GM12878 (cell line): ENCODE results near the gene S1PR2. TPM values are rescaled to one million over a fixed set of nuclear protein-coding genes. Genes with fewer than 3 reads are reported as not detected.

Experiments
- ATAC-seq: fragments of 200-7000 bp; cut with Tn5 transposase; 3 replicates; pipeline ENCODE4 v1.9.1; 2020; ENCODE audit warnings: mild to moderate bottlenecking, moderate library complexity
- BruUV-seq: library from RNA; stranded (reverse); fragments of 400-500 nt; replicated peaks from 2 replicates; lab custom pipeline; 2021; lab: Mats Ljungman, UMichigan
- CTCF ChIA-PET: fragments of 300-600 bp; sonication (Branson Sonifier 250); formaldehyde crosslinking; extraction: SDS; loops from one replicate; lab custom pipeline; 2021; ENCODE audit warnings: inconsistent platforms; lab: Yijun Ruan, JAX
- POLR2A ChIA-PET: fragments of 350-600 bp; formaldehyde crosslinking; extraction: SDS; loops from one replicate; lab custom pipeline; 2021; ENCODE audit warnings: inconsistent platforms; lab: Charles Lee
- RAD21 ChIA-PET: fragments of 300-600 bp; sonication (Branson Sonifier 250); formaldehyde crosslinking; loops from one replicate; lab custom pipeline; 2023; ENCODE audit warnings: antibody characterized with exemption; ENCODE audit not compliant: unreplicated experiment; lab: Charles Lee
- SMC1A ChIA-PET: fragments of 300-600 bp; sonication (Branson Sonifier 250); formaldehyde crosslinking; loops from one replicate; lab custom pipeline; 2023; ENCODE audit not compliant: unreplicated experiment, uncharacterized antibody; lab: Charles Lee
- DNase-seq: peaks from one replicate; pipeline ENCODE4 v3.0.0-alpha.2; 2011; ENCODE audit warnings: low read depth, low spot score
- FAIRE-seq: peaks from 3 replicates; lab custom pipeline; 2011; peaks lifted over from hg19 to GRCh38; lab: Jason Lieb, UNC
- H2AFZ ChIP-seq: 2 replicates; pipeline ENCODE4 v1.6.0; 2011; ENCODE audit warnings: low read depth, low read length, control low read depth; ENCODE audit not compliant: control insufficient read depth
- H3K27ac ChIP-seq: 2 replicates; pipeline ENCODE4 v1.5.1; 2011; ENCODE audit warnings: control low read depth; ENCODE audit not compliant: control insufficient read depth, insufficient read depth
- H3K27me3 ChIP-seq, 2 experiments: replicated peaks in 1 of 2; 2 replicates each; pipeline versions ENCODE4 v1.6.0 to v1.6.1; 2011; ENCODE audit warnings: low read length in 1 of 2; ENCODE audit not compliant: control insufficient read depth in 2 of 2, insufficient read depth in 2 of 2
- H3K36me3 ChIP-seq, 2 experiments: 2 replicates each; pipeline ENCODE4 v1.5.1; 2011; ENCODE audit warnings: low read length in 1 of 2; ENCODE audit not compliant: control insufficient read depth in 2 of 2, insufficient read depth in 2 of 2
- H3K4me1 ChIP-seq: 2 replicates; pipeline ENCODE4 v1.6.1; 2011; ENCODE audit warnings: mild to moderate bottlenecking, low read length, moderate library complexity, mixed read lengths; ENCODE audit not compliant: control insufficient read depth, insufficient read depth
- H3K4me2 ChIP-seq: 2 replicates; pipeline ENCODE4 v1.6.0; 2011; ENCODE audit warnings: control low read depth; ENCODE audit not compliant: control insufficient read depth, insufficient read depth
- H3K4me3 ChIP-seq: fragments of 200-600 bp; sonication (generic); 2 replicates; pipeline ENCODE4 v1.5.1; 2016
- H3K79me2 ChIP-seq: 2 replicates; pipeline ENCODE4 v1.6.0; 2011; ENCODE audit warnings: low read length; ENCODE audit not compliant: control insufficient read depth, insufficient read depth
- H3K9ac ChIP-seq: 2 replicates; pipeline ENCODE4 v1.8.0; 2011; ENCODE audit warnings: low read length, control low read depth, mixed read lengths; ENCODE audit not compliant: control insufficient read depth, insufficient read depth
- H3K9me3 ChIP-seq: replicated peaks from 3 replicates; pipeline ENCODE4 v1.5.1; 2011; ENCODE audit warnings: mild to moderate bottlenecking, low read length; ENCODE audit not compliant: control insufficient read depth, insufficient read depth
- H4K20me1 ChIP-seq: 2 replicates; pipeline ENCODE4 v1.6.0; 2011; ENCODE audit not compliant: control insufficient read depth, insufficient read depth
- DPF2 ChIP-seq: fragments of 450-650 bp; IDR thresholded peaks from 2 replicates; pipeline ENCODE4 v1.6.1; 2017; ENCODE audit warnings: mild to moderate bottlenecking
- LARP7 ChIP-seq: fragments of 450-650 bp; IDR thresholded peaks from 2 replicates; pipeline ENCODE4 v1.6.1; 2017; ENCODE audit warnings: mild to moderate bottlenecking
- SPI1 ChIP-seq: IDR thresholded peaks from 2 replicates; pipeline ENCODE4 v1.6.1; 2011; ENCODE audit warnings: low read depth, mild to moderate bottlenecking, low read length, moderate library complexity, borderline replicate concordance; ENCODE audit not compliant: insufficient read depth
- SREBF1 ChIP-seq: IDR thresholded peaks from 2 replicates; pipeline ENCODE4 v1.6.1; 2012; ENCODE audit warnings: mild to moderate bottlenecking, low read length
- WGBS: methylation state at CpG from one replicate; pipeline ENCODE4 v1.1.6; 2016; ENCODE audit warnings: low lambda C conversion rate; ENCODE audit not compliant: insufficient replicate concordance, insufficient coverage; ENCODE audit errors: missing lambda C conversion rate; 5-methylcytosine and 5-hydroxymethylcytosine counted together
- in situ Hi-C: fragments of 300-500 bp; cut with MboI; formaldehyde crosslinking; loops from 9 replicates; pipeline ENCODE4 v1.14.3; 2018; ENCODE audit warnings: mixed read lengths
- intact Hi-C: fragments of 100-400 bp; cut with micrococcal nuclease; formaldehyde crosslinking; loops from one replicate; pipeline ENCODE4 v1.14.2; 2022; ENCODE audit not compliant: unreplicated experiment
- polyA plus RNA-seq, 11 experiments: library from polyadenylated mRNA; depleted of rRNA in 4 of 11; unstranded in 6 of 11; stranded (reverse) in 5 of 11; fragments of >200 nt; fragmentation: Nextera tagmentation in 4 of 11; fragmentation: Illumina TruSeq in 1 of 11; extraction: Ambion mirVana in 4 of 11; extraction: Trizol in 1 of 11; gene quantifications; 1 replicate in 1 of 11; 2 replicates in 10 of 11; pipeline versions ENCODE4 v1.2.1 to v1.2.3, GENCODE V29; 2011 to 2016; ENCODE audit warnings: inconsistent platforms in 2 of 11, missing spikeins in 2 of 11, low read depth in 1 of 11
- total RNA-seq, 4 experiments: library from RNA; depleted of rRNA in 3 of 4; stranded (reverse); fragments of >200 nt in 3 of 4; fragmentation: Illumina TruSeq in 1 of 4; extraction: Trizol in 1 of 4; gene quantifications; 2 replicates each; pipeline versions ENCODE4 v1.2.1 to v1.2.3, GENCODE V29; 2013 to 2021

Gene S1PR2
- total and polyA plus RNA-seq, 10 of the 15 experiments (the other 5 are each of a cell fraction or from before 2014, with no cell fraction given), result 4.9 to 26.8 (median 11.6) TPM

DNA sequence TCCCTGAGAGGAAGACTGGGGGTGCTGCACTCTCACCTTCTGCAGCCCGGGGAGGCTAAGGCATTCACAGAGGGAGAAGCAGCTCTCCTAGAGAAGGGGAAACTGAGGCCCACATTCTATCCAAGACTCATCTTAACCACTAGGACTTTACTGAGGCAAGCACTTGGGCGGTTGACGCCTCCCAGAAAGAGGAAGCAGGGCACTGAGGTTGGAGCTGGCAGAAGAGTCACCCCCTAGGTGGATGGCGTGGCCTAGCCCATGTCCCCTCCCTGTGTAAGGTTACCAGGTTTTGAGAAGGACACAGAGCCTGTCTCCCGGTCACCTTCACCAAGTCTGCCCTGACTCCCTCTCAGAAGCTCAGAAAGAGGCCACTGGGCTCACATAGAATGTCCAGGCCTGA is 2.7 kb downstream of the S1PR2 start:
- Histone ChIP-seq H3K79me2 (peaks cover 57% of the 10 kb centered on the region), H3K27me3 (no peaks in the 10 kb centered on the region), H3K9me3 (no peaks in the 10 kb centered on the region; the same call in 2 of the 3 replicates), H3K36me3 (peaks cover 5 to 11% of the 10 kb centered on the region in 2 experiments; a peak in 3 of 4 replicates), H2AFZ (no peak overlapping the region), H3K4me2 (peak overlapping the region; percentile 48), H3K4me3 (peak overlapping the region; percentile 90), H4K20me1 (no peaks in the 10 kb centered on the region), H3K4me1 (peaks cover 32% of the 10 kb centered on the region), H3K27ac (peak overlapping the region; percentile 58), H3K9ac (peak overlapping the region; percentile 60)
- CTCF ChIA-PET, result interaction anchor here (0.6 to 9.8 kb wide), 17 partner anchors 9 to 162 kb away, joined by 3 to 148 read pairs (median 4); partner anchors contain the start of genes ICAM1 and MRPL4
- SMC1A ChIA-PET, result interaction anchor here (1.0 to 8.8 kb wide), 6 partner anchors 18 to 159 kb away, joined by 3 to 78 read pairs (median 6); partner anchors contain the start of gene DNMT1
- TF ChIP-seq DPF2 (0 out of 2 replicates have a peak, but pooled peaks have one; percentile 43), LARP7 (peak; percentile 46; the same call in 1 of the 2 replicates), SREBF1 (no peak), SPI1 (peak; percentile 50; the same call in 1 of the 2 replicates)
- no peak for FAIRE-seq
- intact Hi-C loops, result no loop called here
- BruUV-seq, result no TSS peak
- no peak for DNase-seq
- peak; percentile 25 for ATAC-seq
- POLR2A ChIA-PET, result interaction anchor here (0.6 to 2.5 kb wide), 8 partner anchors 8 to 347 kb away, joined by 3 to 17 read pairs (median 5); no protein-coding TSS in a partner anchor
- in situ Hi-C loops, result loop anchor here (25.0 kb wide), 1 partner anchor 1091 kb away; the partner anchor contains the start of genes OR7G3 and ZNF317
- WGBS, result 11% methylated on average over 5 of the region's 5 CpGs
- RAD21 ChIA-PET, result interaction anchor here (1.5 to 8.2 kb wide), 4 partner anchors 9 to 20 kb away, joined by 7 to 98 read pairs (median 10); partner anchors contain the start of gene MRPL4
